ENCODE results near the gene LRRC3C.

The LRRC3C gene

GRCh38 chr17:39950871-39951348, 23.4 kb downstream of the LRRC3C start:
- no peak for DNase-seq

- no peak for DNase-seq
Observed at GRCh38 chr17:39951924-39952679, 24.6 kb downstream of the LRRC3C start.

- peak; percentile 93 to 98 (median 97) for DNase-seq
Observed at GRCh38 chr17:39952680-39953470, 25.3 kb downstream of the LRRC3C start.

- DNase-seq: no peak
Observed at GRCh38 chr17:39953471-39953888, 25.9 kb downstream of the LRRC3C start.

- DNase-seq: no peak
Observed at GRCh38 chr17:39954876-39955275, 27.3 kb downstream of the LRRC3C start.

GRCh38 chr17:39955726-39956225, 28.2 kb downstream of the LRRC3C start:
- no peak for DNase-seq

GRCh38 chr17:39960524-39961041, 33.1 kb downstream of the LRRC3C start:
- no peak for DNase-seq

GRCh38 chr17:39962642-39963220, 35.2 kb downstream of the LRRC3C start, which contains the start of gene GSDMA:
Gene GSDMA (plus strand): TSS chr17:39963004. CDS start chr17:39965688, 2,684 bp downstream.
- no peak for DNase-seq

- peak in 1 of 5 donors; percentile 38 for DNase-seq
Observed at GRCh38 chr17:39963829-39964228, 36.3 kb downstream of the LRRC3C start.

GRCh38 chr17:39965017-39965699, 37.6 kb downstream of the LRRC3C start:
- DNase-seq: no peak

GRCh38 chr17:39966771-39967170, 39.2 kb downstream of the LRRC3C start:
- DNase-seq: no peak

GRCh38 chr17:39968761-39969160, 41.2 kb downstream of the LRRC3C start:
- DNase-seq: no peak

- no peak for DNase-seq
Observed at GRCh38 chr17:39969375-39969774, 41.8 kb downstream of the LRRC3C start.

- no peak for DNase-seq
Observed at GRCh38 chr17:39970157-39970692, 42.7 kb downstream of the LRRC3C start.

- DNase-seq: no peak
Observed at GRCh38 chr17:39971076-39971603, 43.6 kb downstream of the LRRC3C start.

- DNase-seq: no peak
Observed at GRCh38 chr17:39972271-39972670, 44.7 kb downstream of the LRRC3C start.

- no peak for DNase-seq
Observed at GRCh38 chr17:39973496-39973895, 46.0 kb downstream of the LRRC3C start.

GRCh38 chr17:39974433-39974832, 46.9 kb downstream of the LRRC3C start:
- no peak for DNase-seq

GRCh38 chr17:39975801-39976200, 48.3 kb downstream of the LRRC3C start:
- no peak for DNase-seq

- DNase-seq: no peak
Observed at GRCh38 chr17:39979016-39979670, 51.6 kb downstream of the LRRC3C start.

- no peak for DNase-seq
Observed at GRCh38 chr17:39979893-39980350, 52.4 kb downstream of the LRRC3C start.

Data from T-helper 1 cell (primary cell).